Inflammatory macrophage (primary cell): ENCODE results near the gene ACAP3.
"Not testable (repeated sequence)": the region's sequence is repeated elsewhere in the genome, so short reads cannot be mapped to it uniquely, and the experiment has no call there.

ENCODE experiments used
- DNase-seq, 2 donors: peaks; one replicate each; pipeline ENCODE4 v3.0.0-alpha.2; 2020 to 2022

ACAP3 gene

DNA sequence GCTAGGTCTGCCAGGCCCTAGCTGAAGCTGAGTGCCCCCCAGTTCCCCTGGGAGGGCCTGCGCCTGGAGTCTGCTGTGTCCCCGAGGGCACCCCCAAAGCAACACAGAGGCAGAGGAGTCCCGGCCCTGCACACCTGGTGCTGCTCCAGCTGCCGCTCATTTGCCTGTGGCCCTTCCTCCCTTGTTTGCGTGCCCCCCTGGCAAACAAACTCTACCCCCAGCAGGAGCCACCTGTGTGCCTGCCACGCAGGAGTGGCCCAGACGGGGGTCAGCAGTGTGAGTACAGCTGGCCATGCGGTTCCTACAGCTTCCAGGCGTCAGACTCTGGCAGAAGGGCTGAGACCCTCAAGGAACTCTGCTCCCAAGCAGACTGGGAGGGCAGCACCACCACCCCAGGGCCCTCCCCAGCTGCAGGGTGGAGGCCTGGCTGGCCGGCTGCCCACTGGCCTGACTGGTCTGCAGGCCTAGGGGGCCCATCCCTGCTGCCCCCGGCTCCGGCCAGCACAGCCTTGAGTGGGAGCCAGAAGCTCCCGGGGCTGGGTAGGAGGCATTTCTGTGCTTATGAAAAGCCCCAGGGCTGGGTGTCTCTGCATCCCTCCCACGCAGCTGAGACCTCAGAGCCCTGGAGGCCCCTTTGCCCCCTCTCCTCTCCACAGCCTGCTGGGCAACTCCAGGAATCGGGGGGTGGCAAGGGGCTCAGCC is 22.8 kb upstream of the ACAP3 start:
- no peak for DNase-seq

DNA sequence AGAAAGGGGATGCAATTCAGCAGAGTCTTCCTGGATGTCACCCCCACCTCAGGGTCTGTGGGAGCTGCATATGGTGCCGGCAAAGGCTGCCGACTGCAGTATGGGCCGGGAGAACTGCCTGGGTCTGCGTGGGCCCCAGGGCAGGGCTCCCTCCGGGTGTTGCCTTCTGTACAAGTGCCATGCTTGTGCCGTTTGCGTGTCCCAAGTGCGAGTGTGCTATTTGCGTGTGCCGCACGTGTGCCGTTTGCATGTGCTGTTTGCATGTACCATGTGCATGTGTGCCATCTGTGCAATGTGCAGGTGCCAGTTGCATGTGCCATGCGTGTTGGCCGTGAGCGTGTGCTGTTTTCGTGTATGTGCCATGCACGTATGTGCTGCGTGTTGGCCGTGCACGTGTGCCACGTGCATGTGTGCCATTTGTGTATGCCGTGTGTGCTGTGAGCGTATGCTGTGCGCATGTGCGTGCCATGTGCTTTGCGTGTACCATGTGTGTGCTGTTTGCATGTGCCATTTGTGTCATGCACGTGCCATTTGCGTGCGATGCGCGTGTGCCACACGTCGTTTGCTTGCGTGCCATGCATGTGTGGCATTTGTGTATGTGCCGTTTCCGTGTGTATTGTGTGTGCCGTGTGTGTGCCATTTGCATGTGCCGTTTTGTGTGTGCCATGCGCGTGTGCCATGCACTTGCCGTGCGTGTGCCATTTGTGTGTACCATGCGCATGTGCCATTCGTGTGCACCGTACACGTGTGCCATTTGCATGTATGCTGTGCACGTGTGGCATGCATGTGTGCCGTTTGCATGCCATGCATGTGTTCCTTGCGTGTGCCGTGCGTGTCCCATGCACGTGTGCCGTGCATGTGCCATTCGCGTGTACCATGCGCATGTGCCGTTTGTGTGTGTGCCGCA is 21.8 kb upstream of the ACAP3 start:
- no peak for DNase-seq

DNA sequence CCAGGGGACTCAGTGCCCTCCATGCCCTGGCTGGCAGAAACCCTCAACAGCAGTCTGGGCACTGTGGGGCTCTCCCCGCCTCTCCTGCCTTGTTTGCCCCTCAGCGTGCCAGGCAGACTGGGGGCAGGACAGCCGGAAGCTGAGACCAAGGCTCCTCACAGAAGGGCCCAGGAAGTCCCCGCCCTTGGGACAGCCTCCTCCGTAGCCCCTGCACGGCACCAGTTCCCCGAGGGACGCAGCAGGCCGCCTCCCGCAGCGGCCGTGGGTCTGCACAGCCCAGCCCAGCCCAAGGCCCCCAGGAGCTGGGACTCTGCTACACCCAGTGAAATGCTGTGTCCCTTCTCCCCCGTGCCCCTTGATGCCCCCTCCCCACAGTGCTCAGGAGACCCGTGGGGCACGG is 20.5 kb upstream of the ACAP3 start:
- no peak for DNase-seq

- DNase-seq, result no peak
Measured at GRCh38 chr1:1327291-1327690, 19.6 kb upstream of the ACAP3 start.

DNA sequence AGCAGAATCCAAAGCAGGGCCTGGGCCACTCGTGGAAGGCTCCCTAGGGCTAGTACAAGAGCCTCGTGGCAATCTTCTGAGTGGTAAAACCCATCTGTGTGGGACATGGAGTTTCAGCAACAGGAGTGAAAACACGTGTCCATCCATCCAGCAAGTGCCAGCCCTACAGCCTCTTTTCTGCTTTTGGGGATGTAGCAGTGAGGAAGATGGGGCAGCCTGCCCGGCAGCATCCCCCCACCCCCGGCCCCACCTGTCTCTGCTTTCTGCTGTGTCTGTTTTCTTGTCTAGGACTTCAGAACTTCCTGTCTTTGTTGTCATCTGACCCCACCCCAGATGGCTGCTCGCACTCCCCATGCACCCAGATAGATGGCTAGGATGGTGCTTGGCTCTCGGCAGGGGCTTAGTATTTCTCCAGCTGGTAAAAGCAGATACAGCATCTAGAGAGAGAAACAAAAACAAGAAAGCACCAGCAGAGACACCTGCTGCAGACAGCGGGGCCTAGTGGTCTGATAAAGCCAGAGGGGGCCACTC is 18.4 kb upstream of the ACAP3 start:
- no peak for DNase-seq

DNA sequence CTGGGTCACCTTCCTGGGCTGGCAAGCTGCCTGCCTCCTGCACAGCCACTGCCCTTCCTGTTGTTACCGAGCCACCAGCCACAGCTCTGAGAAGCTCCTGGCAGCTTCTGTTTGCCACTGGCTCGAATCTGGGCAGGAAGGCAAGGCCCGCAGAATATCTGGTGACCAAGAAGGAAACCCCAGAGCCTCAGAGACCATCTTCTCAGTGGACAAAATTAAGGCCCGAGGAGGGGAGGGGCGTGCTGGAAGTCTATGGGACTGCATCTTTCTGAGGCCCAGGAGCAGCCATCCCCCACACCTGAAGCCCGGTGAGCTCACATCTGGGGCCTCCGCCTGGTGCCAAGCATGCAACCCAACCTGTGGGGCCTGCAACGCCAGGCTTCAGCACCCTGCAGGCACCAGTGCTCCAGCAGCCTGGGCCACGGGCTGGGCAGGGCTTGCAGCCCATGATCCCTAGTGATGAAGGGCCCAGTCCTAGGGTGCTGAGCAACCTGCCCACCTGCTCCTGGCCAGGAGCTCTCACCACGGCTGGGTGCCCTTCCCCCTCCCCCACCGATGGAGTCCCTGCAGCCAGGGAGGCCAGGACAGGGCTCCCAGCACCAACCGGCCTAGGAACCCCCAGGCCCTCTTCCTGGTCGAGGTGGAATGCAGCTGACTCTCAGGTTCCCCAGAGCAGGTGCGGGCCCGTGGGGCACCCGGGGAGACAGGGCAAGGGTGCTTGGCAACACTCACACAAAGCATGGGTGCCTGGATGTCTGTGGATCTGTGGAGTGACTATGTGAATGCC is 17.8 kb upstream of the ACAP3 start:
- peak in 1 of 2 donors; percentile 15 for DNase-seq

DNA sequence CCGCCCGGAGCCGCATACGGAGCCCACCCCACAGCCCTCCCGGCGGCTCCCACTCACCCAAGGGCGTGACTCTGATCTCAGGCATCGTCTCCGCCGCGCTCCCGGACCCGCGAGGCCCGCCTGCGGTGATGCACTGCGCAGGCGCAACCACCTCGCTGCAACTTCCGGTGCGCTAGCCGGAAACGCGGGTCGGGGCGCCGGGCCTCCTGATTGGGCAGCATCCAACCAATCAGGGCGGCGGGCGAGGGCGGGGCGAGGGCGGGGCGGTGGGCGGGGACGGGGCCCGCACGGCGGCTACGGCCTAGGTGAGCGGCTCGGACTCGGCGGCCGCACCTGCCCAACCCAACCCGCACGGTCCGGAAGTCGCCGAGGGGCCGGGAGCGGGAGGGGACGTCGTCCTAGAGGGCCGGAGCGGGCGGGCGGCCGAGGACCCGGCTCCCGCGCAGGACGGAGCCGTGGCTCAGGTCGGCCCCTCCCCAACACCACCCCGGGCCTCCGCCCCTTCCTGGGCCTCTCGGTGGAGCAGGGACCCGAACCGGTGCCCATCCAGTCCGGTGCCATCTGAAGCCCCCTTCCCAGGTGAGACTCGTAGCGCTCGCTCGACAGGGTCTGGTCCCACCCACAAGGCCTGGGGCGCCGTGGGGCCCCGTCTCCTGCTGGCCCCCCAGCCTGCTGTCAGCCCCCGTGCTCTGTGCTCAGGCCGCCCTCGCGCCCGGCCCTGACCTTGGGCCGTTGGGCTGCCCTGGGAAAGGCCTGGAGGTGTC is 17.0 kb upstream of the ACAP3 start, which contains the start of the genes CPTP and INTS11:
Gene CPTP (plus strand): TSS at position 279 of the 764 bp plus-strand sequence. CDS start 2,109 bp downstream, outside the sequence.
Gene INTS11 (minus strand): TSS at position 137 of the 764 bp plus-strand sequence. CDS start 52 bp downstream, at position 85.
- DNase-seq, result peak; percentile 91 to 95

DNA sequence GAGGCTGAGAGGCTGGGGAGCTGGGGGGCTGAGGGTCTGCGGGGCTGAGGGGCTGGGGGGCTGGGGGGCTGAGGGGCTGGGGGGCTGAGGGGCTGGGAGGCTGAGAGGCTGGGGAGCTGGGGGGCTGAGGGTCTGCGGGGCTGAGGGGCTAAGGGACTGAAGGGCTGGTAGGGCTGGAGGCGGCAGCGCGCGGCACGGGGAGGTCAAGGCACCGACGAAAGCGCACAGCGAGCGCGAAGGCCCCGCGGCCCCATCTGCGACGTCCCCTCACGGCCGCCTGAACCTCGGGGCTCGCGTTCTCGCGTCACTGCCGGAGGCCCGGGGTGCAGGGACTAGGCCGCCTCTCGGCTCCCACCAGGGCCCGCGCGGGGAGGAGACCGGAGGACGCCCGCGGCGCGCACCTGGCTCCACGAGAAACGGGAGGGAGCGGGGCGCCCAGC is 16.4 kb upstream of the ACAP3 start:
- DNase-seq, result no peak

DNA sequence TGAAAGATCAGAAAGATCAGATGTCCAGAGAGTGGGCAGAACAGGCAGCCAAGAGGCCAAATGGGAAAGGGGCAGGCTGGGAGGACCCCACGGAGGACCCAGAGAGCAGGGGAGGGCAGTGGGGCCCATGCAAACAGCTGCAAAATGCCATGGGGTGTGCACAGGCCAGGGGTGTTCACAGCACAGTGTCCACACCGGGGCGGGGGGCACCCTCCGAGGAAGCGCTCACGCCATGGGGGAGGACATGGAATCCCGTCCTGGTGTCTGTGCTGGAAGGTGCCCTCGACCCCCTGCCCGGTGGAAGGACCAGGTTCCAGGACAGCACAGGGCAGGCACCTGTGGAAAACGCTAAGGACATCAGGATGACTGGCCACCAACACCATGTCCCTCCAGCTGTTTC is 15.2 kb upstream of the ACAP3 start:
- DNase-seq, result no peak

- DNase-seq, result no peak
Measured at GRCh38 chr1:1322418-1322817, 14.7 kb upstream of the ACAP3 start.

GRCh38 chr1:1321477-1321876 is 13.7 kb upstream of the ACAP3 start:
- no peak for DNase-seq

- DNase-seq, result no peak
Measured at GRCh38 chr1:1320666-1321448, 13.1 kb upstream of the ACAP3 start.

GRCh38 chr1:1319646-1319941 is 11.9 kb upstream of the ACAP3 start:
- no peak for DNase-seq

DNA sequence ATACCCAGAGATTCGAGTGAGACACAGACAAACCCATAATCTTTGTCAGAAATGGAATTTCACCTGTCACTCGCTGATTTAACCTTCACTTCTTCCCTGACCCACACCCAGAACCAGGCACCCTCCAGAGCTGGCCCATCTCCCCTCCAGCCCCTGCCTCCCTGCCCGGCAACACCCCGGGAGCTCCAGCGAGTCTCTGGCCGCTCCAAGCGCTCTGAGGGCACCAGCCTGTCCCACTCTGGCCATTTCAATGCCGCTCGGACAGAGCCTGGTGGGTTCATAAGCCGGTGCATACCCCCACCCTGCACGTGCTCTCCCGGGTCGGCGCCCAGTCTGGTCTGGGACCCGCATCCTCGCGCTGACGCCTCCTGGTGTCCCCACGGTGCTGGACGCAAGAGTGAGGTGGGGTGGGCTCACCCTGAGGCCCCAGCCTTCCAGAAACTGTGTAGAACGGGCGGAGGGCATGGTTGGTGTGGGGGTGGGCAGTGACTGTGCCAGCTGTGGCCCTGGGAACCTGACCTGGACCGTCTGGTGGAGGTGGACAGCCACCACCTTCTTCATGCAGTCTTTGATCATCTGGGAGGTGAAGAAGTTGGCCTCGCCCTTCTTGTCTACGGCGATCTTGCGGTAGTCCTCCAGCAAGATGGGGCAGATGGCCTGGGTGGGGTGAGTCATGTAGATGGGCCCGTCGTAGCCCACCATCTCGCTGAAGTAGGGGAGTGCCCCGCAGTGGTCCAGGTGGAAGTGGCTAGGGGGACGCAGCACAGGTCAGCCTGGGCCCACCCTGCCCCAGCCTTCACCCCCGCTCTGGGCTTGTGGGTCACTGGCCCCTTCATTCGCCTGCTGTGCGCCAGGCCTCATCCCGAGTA is 11.3 kb upstream of the ACAP3 start:
- DNase-seq, result no peak

DNA sequence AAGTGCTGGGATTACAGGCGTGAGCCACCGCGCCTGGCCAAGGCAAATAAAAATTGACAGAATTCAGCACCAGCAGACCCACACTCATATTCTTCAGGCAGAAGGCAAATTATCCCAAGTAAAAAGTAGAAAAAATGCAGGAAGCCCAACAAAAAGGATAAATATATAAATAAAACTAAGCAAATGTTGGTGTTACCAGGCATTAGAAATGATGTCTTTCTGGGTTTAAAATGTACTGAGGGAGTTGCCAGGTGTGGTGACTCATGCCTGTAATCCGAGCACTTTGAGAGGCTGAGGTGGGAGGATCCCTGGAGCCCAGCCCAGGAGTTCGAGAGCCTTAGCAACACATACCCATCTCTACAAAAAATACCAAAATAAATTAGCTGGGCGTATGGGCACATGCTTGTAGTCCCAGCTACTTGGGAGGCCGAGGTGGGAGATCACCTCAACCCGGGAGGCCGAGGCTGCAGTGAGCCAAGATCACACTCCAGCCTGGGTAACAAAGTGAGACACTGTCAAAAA is 10.5 kb upstream of the ACAP3 start:
- DNase-seq, result no peak

DNA sequence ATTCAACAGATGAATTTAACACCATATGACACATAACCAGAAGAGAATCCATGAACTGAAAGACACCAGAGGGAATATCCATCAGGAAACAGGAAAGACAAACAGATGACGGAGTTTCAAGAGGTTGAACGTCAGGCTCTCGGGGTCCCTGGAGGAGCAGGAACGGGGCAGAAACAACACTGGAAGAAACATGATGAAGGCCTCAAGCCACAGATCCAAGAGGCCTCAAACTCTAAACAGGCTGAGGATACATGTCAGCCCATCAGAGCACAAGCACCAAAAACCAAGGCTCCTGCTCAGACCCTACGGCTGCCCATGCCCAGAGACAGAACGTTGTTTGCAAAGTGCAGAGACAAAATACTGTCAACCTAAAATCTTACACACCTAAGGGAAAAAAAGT is 9.7 kb upstream of the ACAP3 start:
- DNase-seq, result no peak

DNA sequence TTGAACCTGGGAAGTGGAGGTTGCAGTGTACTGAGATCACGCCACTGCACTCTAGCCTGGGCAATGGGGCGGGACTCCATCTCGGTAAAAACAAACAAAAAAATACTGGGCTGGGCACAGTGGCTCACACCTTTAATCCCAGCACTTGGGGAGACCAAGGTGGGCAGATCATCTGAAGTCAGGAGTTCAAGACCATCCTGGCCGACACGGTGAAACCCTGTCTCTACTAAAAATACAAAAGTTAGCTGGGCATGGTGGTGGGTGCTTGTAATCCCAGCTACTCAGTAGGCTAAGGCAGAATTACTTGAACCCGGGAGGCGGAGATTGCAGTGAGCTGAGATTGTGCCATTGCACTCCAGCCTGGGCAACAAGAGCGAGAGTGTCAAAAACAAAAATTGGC is 8.5 kb upstream of the ACAP3 start:
- DNase-seq, result not testable (repeated sequence)

DNA sequence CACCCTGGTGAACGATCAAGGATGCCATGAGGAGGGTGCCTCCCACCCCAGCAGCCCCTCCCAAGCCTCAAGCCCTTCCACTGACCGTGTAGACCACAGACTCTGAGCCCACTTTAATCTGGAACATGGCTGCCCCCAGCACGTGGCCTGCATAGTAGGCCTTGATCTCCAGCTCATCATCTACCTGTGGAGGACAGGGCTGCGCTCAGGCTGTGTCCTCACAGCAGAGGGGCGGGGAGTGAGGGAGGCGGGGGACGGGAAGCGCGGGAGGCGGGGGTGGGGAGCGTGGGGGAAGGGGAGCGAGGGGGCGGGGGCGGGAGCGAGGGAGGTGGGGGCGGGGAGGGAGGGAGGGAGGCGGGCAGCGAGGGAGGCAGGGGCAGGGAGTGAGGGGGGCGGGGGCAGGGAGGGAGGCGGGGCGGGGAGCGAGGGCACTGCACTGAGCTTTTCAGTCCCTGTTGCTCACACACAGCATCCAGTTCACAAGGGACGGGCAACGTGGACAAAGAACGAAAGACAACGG is 7.8 kb upstream of the ACAP3 start:
- no peak for DNase-seq

DNA sequence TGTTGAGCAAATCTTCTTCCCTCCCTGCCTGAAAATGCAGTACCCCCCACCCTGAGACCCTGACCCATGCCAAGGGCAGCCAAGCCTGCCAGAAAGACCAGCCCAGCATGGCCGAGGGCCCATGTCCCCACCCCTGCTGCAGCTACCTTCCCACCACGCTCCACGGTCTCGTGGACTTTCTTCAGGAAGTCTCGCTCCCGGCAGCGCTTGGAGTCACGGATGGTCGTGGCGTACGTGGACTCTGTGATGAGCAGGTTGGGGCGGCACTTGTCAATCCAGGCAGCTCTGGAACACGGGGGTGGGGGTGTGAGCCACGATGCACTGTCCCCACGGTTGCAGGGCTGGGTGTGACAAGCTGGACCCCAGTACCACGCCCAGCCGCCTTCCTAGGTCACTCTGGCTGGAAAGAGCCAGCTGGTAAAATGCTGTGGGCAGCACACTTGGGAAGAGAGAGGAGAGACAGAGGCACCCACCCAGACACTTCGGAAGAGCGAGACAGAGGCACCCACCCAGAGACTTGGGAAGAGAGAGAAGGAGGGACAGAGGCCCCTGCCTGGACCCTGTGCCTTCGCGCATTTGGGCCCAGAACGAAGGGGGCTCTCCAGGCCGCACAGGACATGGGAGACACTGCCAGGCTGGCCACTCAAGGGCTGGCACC is 7.1 kb upstream of the ACAP3 start:
- no peak for DNase-seq
